K562 (cell line): ENCODE results near the gene AGAP3. TPM values are rescaled to one million over a fixed set of nuclear protein-coding genes. Genes with fewer than 3 reads are reported as not detected.

ENCODE experiments used
- CAMTA2 ChIP-seq: fragments of 250-450 bp; sonication (Bioruptor Pico); conservative IDR thresholded peaks from 2 replicates; pipeline ENCODE4 v1.5.1; 2022
- FOXK2 ChIP-seq, 2 experiments: fragments of 450-650 bp; IDR thresholded peaks in 1 of 2; conservative IDR thresholded peaks in 1 of 2; 2 replicates each; pipeline ENCODE4 v1.6.1; 2016; ENCODE audit warnings: low read depth in 2 of 2, mild to moderate bottlenecking in 1 of 2
- KLF10 ChIP-seq: fragments of 250-450 bp; sonication (Bioruptor Pico); IDR thresholded peaks from 2 replicates; pipeline ENCODE4 v1.6.1; 2021; ENCODE audit warnings: matching md5 sums
- MYNN ChIP-seq, 2 experiments: sonication (generic); formaldehyde crosslinking in 1 of 2; IDR thresholded peaks; 2 replicates each; pipeline versions ENCODE4 v1.5.0 to v1.6.1; 2016 to 2020; ENCODE audit warnings: antibody characterized with exemption in 1 of 2, missing genetic modification reagents in 1 of 2
- NEUROD1 ChIP-seq: fragments of 150-350 bp; IDR thresholded peaks from 2 replicates; pipeline ENCODE4 v1.6.1; 2014; ENCODE audit warnings: borderline replicate concordance, low read length, low read depth; ENCODE audit not compliant: partially characterized antibody
- PML ChIP-seq: IDR thresholded peaks from 2 replicates; pipeline ENCODE4 v1.6.1; 2012; ENCODE audit warnings: low read length, inconsistent platforms
- SIN3B ChIP-seq: fragments of 450-650 bp; IDR thresholded peaks from 2 replicates; pipeline ENCODE4 v1.6.1; 2017; ENCODE audit warnings: low read depth, mild to moderate bottlenecking, moderate library complexity
- ZNF134 ChIP-seq: fragments of 250-450 bp; sonication (Bioruptor Pico); conservative IDR thresholded peaks from 2 replicates; pipeline ENCODE4 v1.4.0; 2020
- ZNF79 ChIP-seq: fragments of 250-450 bp; sonication (Bioruptor Pico); IDR thresholded peaks from 2 replicates; pipeline ENCODE4 v1.4.0; 2020; ENCODE audit warnings: low read depth, mild to moderate bottlenecking, moderate library complexity
- polyA plus RNA-seq, 8 experiments: library from polyadenylated mRNA; depleted of rRNA in 4 of 8; stranded (reverse) in 5 of 8; unstranded in 3 of 8; fragments of >200 nt; fragmentation: Nextera tagmentation in 2 of 8; fragmentation: Illumina TruSeq in 1 of 8; extraction: Ambion mirVana in 2 of 8; extraction: Trizol in 1 of 8; gene quantifications; 2 replicates each; pipeline versions ENCODE4 v1.2.1 to v1.2.3, GENCODE V29; 2011 to 2014; ENCODE audit warnings: inconsistent platforms in 1 of 8, missing spikeins in 1 of 8
- total RNA-seq, 7 experiments: library from RNA; depleted of rRNA in 6 of 7; stranded (reverse); fragments of >200 nt in 6 of 7; fragmentation: Illumina TruSeq in 2 of 7; extraction: Trizol in 2 of 7; gene quantifications; 2 replicates each; pipeline versions ENCODE4 v1.2.1 to v1.2.3, GENCODE V29; 2011 to 2021; ENCODE audit warnings: low replicate concordance in 1 of 7
- TF ChIP-seq, protein P1 (sequence below), 2 experiments: IDR thresholded peaks in 1 of 2; conservative IDR thresholded peaks in 1 of 2; 2 replicates each; pipeline ENCODE4 v1.6.1; 2016; ENCODE audit warnings: low read depth in 2 of 2, mild to moderate bottlenecking in 1 of 2, missing compliant biosample characterization in 1 of 2, missing genetic modification characterization in 1 of 2, moderate library complexity in 1 of 2
- TF ChIP-seq, protein P2 (sequence below): fragments of 450-650 bp; formaldehyde crosslinking; IDR thresholded peaks from 2 replicates; pipeline ENCODE4 v1.4.0; 2022; ENCODE audit warnings: mild to moderate bottlenecking, moderate library complexity
- TF ChIP-seq, protein P3 (sequence below): sonication (generic); formaldehyde crosslinking; IDR thresholded peaks from 2 replicates; pipeline ENCODE4 v1.8.1; 2023; ENCODE audit warnings: mild to moderate bottlenecking, missing genetic modification reagents
- TF ChIP-seq, protein P4 (sequence below): IDR thresholded peaks from 2 replicates; pipeline ENCODE4 v1.6.1; 2012; ENCODE audit warnings: low read depth, low read length, improper control_type of control experiment, borderline replicate concordance
- TF ChIP-seq, protein P5 (sequence below): fragments of 450-650 bp; formaldehyde crosslinking; IDR thresholded peaks from 2 replicates; pipeline ENCODE4 v1.4.0; 2020; ENCODE audit warnings: mild to moderate bottlenecking, mixed read lengths
- TF ChIP-seq, protein P6 (sequence below): fragments of 250-450 bp; sonication (Bioruptor Pico); IDR thresholded peaks from 2 replicates; pipeline ENCODE4 v1.5.0; 2020; ENCODE audit warnings: mild to moderate bottlenecking, borderline replicate concordance

The AGAP3 gene
- total and polyA plus RNA-seq, 9 of the 15 experiments (the other 6 are each of a cell fraction or from before 2014, with no cell fraction given): 3.4 to 208 (median 62.2) TPM

DNA sequence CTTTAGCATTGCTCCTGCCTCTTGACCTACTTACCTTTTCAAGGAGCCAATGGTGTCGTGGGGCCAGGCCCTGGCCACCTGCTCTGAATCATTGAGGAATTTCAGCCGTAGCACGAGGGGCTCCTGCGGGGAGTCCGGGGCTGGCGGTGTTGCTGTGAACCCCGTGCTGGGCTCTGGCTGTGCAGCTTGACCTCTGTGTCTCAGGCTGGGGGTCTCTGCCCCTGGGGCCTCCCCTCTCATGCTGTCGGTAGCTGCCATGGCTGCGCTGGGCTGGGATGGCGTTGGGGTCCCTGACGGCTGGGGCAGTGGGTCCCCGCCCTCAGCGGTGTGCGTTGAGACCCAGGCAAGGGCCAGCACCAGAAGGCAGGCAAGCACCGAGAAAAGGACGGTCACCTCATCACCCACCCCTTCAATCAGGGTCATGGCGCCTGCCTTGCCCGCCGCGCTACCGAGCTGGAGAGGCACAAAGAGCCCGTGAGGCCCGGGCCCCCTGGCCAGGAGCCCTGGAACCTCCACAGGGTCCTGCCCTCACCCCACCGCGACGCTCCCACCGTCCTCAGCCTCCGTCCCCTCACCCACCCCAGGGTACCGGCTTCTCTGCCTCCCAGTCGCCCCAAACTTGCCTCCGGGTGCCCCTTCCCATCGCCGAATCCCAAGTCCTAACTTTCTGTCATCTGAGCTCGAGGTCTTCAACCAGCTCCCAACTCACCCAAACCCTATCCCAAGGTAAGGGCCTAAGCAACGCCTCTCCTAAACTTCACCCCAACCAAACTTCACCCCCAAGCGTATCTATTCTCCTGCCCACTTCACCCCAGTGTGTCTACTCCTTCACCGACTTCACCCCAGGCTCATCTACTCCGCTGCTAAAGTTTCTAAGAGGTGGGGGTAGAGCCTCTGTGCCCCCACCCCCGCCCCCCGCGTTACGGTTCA lies 3.9 kb upstream of the AGAP3 start (continued):
- TF ChIP-seq, protein P1, sequence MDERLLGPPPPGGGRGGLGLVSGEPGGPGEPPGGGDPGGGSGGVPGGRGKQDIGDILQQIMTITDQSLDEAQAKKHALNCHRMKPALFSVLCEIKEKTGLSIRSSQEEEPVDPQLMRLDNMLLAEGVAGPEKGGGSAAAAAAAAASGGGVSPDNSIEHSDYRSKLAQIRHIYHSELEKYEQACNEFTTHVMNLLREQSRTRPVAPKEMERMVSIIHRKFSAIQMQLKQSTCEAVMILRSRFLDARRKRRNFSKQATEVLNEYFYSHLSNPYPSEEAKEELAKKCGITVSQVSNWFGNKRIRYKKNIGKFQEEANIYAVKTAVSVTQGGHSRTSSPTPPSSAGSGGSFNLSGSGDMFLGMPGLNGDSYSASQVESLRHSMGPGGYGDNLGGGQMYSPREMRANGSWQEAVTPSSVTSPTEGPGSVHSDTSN (CRISPR knock-in tag; IDR thresholded peaks at IDR 0.05; ENCODE audit: low read depth): no peak
- TF ChIP-seq, protein P1 (tag; conservative IDR thresholded peaks at IDR 0.05; ENCODE audit: low read depth): no peak
- TF ChIP-seq ZNF79 (no peak), KLF10 (no peak), FOXK2 (conservative IDR thresholded peaks at IDR 0.05 in 1 of 2, IDR thresholded peaks at IDR 0.05 in 1 of 2; ENCODE audit: low read depth in 2 of 2) (no peak), MYNN (IDR thresholded peaks at IDR 0.05) (no peak), MYNN (CRISPR knock-in tag; IDR thresholded peaks at IDR 0.05) (no peak), PML (no peak), SIN3B (no peak), CAMTA2 (no peak), NEUROD1 (no peak), ZNF134 (no peak)
- TF ChIP-seq, protein P2, sequence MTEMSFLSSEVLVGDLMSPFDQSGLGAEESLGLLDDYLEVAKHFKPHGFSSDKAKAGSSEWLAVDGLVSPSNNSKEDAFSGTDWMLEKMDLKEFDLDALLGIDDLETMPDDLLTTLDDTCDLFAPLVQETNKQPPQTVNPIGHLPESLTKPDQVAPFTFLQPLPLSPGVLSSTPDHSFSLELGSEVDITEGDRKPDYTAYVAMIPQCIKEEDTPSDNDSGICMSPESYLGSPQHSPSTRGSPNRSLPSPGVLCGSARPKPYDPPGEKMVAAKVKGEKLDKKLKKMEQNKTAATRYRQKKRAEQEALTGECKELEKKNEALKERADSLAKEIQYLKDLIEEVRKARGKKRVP: no peak
- TF ChIP-seq, protein P3, sequence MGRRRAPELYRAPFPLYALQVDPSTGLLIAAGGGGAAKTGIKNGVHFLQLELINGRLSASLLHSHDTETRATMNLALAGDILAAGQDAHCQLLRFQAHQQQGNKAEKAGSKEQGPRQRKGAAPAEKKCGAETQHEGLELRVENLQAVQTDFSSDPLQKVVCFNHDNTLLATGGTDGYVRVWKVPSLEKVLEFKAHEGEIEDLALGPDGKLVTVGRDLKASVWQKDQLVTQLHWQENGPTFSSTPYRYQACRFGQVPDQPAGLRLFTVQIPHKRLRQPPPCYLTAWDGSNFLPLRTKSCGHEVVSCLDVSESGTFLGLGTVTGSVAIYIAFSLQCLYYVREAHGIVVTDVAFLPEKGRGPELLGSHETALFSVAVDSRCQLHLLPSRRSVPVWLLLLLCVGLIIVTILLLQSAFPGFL: no peak
- TF ChIP-seq, protein P4, sequence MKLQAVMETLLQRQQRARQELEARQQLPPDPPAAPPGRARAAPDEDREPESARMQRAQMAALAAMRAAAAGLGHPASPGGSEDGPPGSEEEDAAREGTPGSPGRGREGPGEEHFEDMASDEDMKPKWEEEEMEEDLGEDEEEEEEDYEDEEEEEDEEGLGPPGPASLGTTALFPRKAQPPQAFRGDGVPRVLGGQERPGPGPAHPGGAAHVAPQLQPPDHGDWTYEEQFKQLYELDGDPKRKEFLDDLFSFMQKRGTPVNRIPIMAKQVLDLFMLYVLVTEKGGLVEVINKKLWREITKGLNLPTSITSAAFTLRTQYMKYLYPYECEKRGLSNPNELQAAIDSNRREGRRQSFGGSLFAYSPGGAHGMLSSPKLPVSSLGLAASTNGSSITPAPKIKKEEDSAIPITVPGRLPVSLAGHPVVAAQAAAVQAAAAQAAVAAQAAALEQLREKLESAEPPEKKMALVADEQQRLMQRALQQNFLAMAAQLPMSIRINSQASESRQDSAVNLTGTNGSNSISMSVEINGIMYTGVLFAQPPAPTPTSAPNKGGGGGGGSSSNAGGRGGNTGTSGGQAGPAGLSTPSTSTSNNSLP: no peak
- TF ChIP-seq, protein P5, sequence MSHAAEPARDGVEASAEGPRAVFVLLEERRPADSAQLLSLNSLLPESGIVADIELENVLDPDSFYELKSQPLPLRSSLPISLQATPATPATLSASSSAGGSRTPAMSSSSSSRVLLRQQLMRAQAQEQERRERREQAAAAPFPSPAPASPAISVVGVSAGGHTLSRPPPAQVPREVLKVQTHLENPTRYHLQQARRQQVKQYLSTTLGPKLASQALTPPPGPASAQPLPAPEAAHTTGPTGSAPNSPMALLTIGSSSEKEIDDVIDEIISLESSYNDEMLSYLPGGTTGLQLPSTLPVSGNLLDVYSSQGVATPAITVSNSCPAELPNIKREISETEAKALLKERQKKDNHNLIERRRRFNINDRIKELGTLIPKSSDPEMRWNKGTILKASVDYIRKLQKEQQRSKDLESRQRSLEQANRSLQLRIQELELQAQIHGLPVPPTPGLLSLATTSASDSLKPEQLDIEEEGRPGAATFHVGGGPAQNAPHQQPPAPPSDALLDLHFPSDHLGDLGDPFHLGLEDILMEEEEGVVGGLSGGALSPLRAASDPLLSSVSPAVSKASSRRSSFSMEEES: no peak
- TF ChIP-seq, protein P6, sequence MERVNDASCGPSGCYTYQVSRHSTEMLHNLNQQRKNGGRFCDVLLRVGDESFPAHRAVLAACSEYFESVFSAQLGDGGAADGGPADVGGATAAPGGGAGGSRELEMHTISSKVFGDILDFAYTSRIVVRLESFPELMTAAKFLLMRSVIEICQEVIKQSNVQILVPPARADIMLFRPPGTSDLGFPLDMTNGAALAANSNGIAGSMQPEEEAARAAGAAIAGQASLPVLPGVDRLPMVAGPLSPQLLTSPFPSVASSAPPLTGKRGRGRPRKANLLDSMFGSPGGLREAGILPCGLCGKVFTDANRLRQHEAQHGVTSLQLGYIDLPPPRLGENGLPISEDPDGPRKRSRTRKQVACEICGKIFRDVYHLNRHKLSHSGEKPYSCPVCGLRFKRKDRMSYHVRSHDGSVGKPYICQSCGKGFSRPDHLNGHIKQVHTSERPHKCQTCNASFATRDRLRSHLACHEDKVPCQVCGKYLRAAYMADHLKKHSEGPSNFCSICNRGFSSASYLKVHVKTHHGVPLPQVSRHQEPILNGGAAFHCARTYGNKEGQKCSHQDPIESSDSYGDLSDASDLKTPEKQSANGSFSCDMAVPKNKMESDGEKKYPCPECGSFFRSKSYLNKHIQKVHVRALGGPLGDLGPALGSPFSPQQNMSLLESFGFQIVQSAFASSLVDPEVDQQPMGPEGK (CRISPR knock-in tag): no peak
